Heart right ventricle (tissue), 16 donors: ENCODE measurements around the gene TPBGL. TPM values are rescaled to one million over a fixed set of nuclear protein-coding genes. Genes with fewer than 3 reads are reported as not detected.
A peak's percentile ranks its signal among the peaks of the same experiment; 100 is the strongest.

ENCODE experiments used
- ATAC-seq, 8 donors: fragments of 200-7000 bp; cut with Tn5 transposase; one replicate each; pipeline ENCODE4 v1.9.1; 2020; ENCODE audit warnings: mild to moderate bottlenecking in 8 of 8, moderate library complexity in 8 of 8, moderate number of reproducible peaks in 1 of 8
- DNase-seq, 2 donors: peaks; one replicate each; pipeline ENCODE4 v3.0.0-alpha.2; 2020
- H3K27ac ChIP-seq, 10 donors: fragments of 200-600 bp; sonication (generic) in 2 of 10; one replicate each; pipeline versions ENCODE4 v1.5.0 to v1.8.0; 2020 to 2022; ENCODE audit warnings: mild to moderate bottlenecking in 3 of 10
- H3K27me3 ChIP-seq, 7 donors: fragments of 200-600 bp; one replicate each; pipeline ENCODE4 v1.8.0; 2021 to 2022; ENCODE audit warnings: mild to moderate bottlenecking in 2 of 7
- H3K36me3 ChIP-seq, 9 donors: fragments of 200-600 bp; sonication (generic) in 1 of 9; one replicate each; pipeline versions ENCODE4 v1.5.0 to v1.8.0; 2020 to 2022; ENCODE audit warnings: mild to moderate bottlenecking in 2 of 9
- H3K4me1 ChIP-seq, 9 donors: fragments of 200-600 bp; sonication (generic) in 1 of 9; one replicate each; pipeline versions ENCODE4 v1.5.0 to v1.8.0; 2020 to 2022; ENCODE audit warnings: mild to moderate bottlenecking in 4 of 9
- H3K4me3 ChIP-seq, 10 donors: fragments of 200-600 bp; sonication (generic) in 2 of 10; one replicate each; pipeline versions ENCODE4 v1.5.0 to v1.8.0; 2020 to 2022; ENCODE audit warnings: mild to moderate bottlenecking in 7 of 10, moderate library complexity in 2 of 10
- H3K9me3 ChIP-seq, 11 donors: fragments of 200-600 bp in 10 of 11; sonication (generic) in 2 of 11; one replicate each; pipeline versions ENCODE4 v1.5.0 to v1.8.0; 2013 to 2022; ENCODE audit warnings: mild to moderate bottlenecking in 2 of 11, control low read depth in 1 of 11, moderate library complexity in 1 of 11
- CTCF ChIP-seq, 9 donors: fragments of 200-600 bp; sonication (generic) in 2 of 9; IDR thresholded peaks; one replicate each; pipeline versions ENCODE4 v1.5.0 to v1.8.0; 2021 to 2022; ENCODE audit warnings: antibody characterized with exemption in 9 of 9, mild to moderate bottlenecking in 5 of 9, moderate library complexity in 1 of 9
- WGBS, 2 donors: extraction: QIAGEN DNeasy Blood & Tissue Kit; methylation state at CpG; one replicate each; pipeline ENCODE4 v1.1.7; 2013; ENCODE audit warnings: inconsistent platforms in 1 of 2; 5-methylcytosine and 5-hydroxymethylcytosine counted together
- intact Hi-C, 10 donors: fragments of 100-400 bp; cut with DNase I; formaldehyde crosslinking; loops; one replicate each; pipeline versions ENCODE4 v1.11.1 to v1.14.2; 2022
- polyA plus RNA-seq, 2 donors: library from polyadenylated mRNA; stranded (reverse); fragments of 200-250 nt; gene quantifications; one replicate each; pipeline ENCODE4 v1.2.3, GENCODE V29; 2013
- total RNA-seq, 10 donors: library from RNA; stranded (reverse); fragmentation: NEBNext Ultra II Directional in 3 of 10; extraction: Animal tissue kit (Norgen Biotek cat#: 25700) in 3 of 10; gene quantifications; one replicate each; pipeline versions ENCODE4 v1.2.1 to v1.2.4, GENCODE V29; 2021 to 2023
- donor health status: Arrhythmogenic right ventricular cardiomyopathy.
- donor health status: ischemic (EF 13 %, LVEDD 7.1; RV severe dilation, severe dysfunction).
- donor health status: healthy with polysubstance abuse.
- donor health status: DM: no; HTN: yes; CAD: no.
- donor health status: DM: no; HTN: no; CAD: no.
- donor health status: ischemic (EF 25% LVEDD 6.9; RV normal size, moderate dysfunction).
- donor health status: ischemic (EF 25% LVEDD 5.7; RV mildly dilated, moderate dysfunction).
- donor health status: healthy.
- donor health status: DM: yes; HTN: yes; CAD: no.
- donor health status: Ischemic cardiomyopathy.
- donor health status: ischemic (EF 35%, LVEDD 5.7; RV mildly dilated, moderate dysfunction).
- donor health status: nonischemic (EF 11% LVEDD 7.7; RV severe dilation, severe dysfunction).
- donor health status: DM: yes; HTN: yes; CAD: no.
- donor health status: PGD.
- donor health status: ischemic (EF 29% LVEDD 5.4; RV normal size, mild dysfunction).
- donor health status: nonischemic (EF 23%, LVEDD 6.1; RV moderate dilation, normal function).

TPBGL gene
- total and polyA plus RNA-seq, 12 donors, result 0.07 to 0.37 (median 0.16) TPM; not detected in 5

DNA sequence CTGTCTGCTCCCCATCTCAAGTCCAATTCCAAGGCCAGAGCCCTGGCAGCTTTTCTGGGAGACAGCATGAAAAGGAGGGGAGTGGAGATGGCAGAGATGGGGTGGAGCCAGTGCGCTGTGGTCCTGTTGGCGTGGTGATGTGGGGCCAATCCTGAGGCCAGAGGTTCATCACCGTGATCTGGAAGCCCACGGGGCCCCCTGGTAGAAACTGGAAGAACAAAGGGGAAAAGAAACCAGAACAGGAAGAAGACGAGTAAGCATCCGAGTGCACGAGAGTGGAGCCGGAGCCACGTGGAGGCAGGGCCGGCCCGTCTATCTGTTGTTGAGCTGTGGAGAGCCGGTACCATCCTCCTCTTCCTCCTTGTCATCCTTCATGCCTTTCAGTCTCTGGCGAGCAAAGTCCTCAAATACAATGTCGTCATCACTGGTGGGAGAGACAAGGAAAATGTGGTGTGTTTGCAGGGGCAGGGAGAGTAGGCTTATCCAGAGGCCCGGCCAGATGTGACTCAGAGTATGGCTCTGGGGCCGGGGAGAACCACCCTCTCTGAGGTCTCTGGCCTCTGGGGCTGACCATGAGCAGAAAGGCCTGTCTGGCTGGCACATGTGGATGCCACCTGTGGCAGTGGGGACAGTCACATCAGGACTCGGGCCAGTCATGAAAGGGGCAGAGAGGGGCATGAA lies 25.4 kb downstream of the TPBGL start:
- DNase-seq, result no peak
- H3K27ac ChIP-seq, result peak overlapping the region in 1 of 10 donors; percentile 13

DNA sequence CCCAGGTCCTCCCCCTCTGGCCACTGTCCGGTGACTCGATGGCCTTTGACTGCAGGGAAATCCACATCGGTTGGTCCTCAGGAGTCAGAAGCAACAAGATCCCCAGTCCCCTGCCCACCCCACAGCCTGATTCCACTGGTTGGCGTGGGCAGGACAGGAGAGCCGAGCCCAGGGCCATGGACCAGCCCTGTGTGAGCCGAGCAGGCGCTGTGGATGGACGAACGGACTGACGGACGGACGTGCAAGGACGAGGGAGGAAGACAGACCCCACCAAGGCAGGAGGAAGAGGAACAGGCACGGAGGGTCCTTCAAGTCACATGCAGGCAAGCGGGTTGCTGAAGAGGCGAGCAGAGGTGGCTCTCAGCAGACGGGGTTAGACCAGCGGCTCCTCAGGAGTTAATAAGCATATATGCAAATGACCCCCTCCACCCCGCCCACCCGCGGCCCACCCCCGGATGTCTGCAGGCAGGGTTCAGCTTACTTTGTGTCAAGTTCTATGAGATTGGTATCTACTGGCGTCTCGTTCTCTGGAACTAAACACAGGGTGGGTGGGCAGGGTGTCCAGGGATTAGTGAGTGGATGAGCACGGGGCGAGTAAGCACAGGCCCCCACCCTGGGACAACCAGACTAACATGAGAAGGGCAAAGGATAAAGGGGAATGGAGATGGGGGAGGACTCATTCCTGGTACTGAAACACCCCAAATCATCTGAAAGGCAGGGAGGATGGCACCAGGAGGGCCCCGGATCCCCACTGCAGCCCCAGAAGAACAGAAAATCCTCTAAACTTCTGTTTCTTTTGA lies 26.8 kb downstream of the TPBGL start:
- WGBS, 2 donors, result 81 to 82% methylated on average over 27 of the region's 27 CpGs
- H3K27ac ChIP-seq, result no peak overlapping the region
- no peak for ATAC-seq
- no peaks in the 10 kb centered on the region for H3K27me3 ChIP-seq
- H3K4me1 ChIP-seq, result peaks cover 0 to 33% (median 8%) of the 10 kb centered on the region in 9 donors
- H3K4me3 ChIP-seq, result no peak overlapping the region
- intact Hi-C loops, result no loop called here
- no peaks in the 10 kb centered on the region for H3K9me3 ChIP-seq
- no peak for DNase-seq
- H3K36me3 ChIP-seq, result peaks cover 0 to 76% (median 6%) of the 10 kb centered on the region in 9 donors
- TF ChIP-seq CTCF (IDR thresholded peaks at IDR 0.05), result no peak

More for the DNA sequence above, 25.4 kb downstream of the TPBGL start:
- H3K4me1 ChIP-seq, result peaks cover 0 to 46% (median 19%) of the 10 kb centered on the region in 9 donors
- H3K36me3 ChIP-seq, result peaks cover 0 to 62% (median 4%) of the 10 kb centered on the region in 9 donors
- ATAC-seq, result peak in 2 of 8 donors; percentile 37 to 63
- H3K4me3 ChIP-seq, result no peak overlapping the region
- no peaks in the 10 kb centered on the region for H3K9me3 ChIP-seq
- TF ChIP-seq CTCF (IDR thresholded peaks at IDR 0.05), result no peak
- H3K27me3 ChIP-seq, result no peaks in the 10 kb centered on the region
- 73 to 74% methylated on average over 17 of the region's 17 CpGs for WGBS, 2 donors
- intact Hi-C loops, result no loop called here

DNA sequence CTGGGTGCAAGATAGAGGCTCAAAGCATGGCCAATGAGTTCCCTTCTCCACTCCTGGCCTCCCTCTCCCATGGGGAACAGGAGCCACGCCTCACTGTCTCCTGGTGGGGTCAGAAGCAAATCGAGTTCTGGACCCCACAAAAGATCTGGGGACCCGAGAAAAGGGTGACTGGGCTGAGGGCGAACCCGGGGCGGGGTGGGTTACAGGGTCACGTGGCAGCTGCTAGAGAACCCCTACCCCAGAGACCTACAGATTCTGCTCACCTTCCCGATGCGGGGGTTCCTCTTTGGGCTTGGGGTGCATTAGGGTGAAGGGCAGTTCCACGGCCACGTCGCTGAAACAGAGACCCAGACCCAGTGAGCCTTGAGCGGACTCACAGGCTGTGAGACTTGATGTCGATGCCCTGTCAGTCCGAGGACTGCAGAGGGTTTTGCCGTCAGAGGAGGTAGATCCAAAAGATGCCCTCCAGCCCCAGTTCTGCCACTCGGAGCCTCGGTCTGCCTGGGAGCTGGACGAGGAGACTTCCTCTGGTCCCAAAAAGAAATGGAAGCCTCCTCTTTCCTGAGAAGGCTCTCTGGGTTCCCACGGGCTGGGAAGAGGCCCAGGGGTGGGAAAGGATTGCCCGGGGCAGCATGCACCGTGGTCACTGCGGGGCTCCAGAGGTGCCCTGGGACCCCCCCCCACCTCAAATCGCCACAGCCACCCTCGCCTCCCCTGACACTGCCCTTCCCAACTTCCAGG lies 28.2 kb downstream of the TPBGL start:
- Histone ChIP-seq H3K36me3 (peaks cover 0 to 90% (median 6%) of the 10 kb centered on the region in 9 donors), H3K4me3 (no peak overlapping the region), H3K9me3 (no peaks in the 10 kb centered on the region), H3K4me1 (peaks cover 0 to 22% (median 0%) of the 10 kb centered on the region in 9 donors), H3K27me3 (no peaks in the 10 kb centered on the region), H3K27ac (no peak overlapping the region)
- no peak for TF ChIP-seq CTCF (IDR thresholded peaks at IDR 0.05)
- ATAC-seq, result no peak
- intact Hi-C loops, result no loop called here
- no peak for DNase-seq
- WGBS, 2 donors, result 94 to 95% methylated on average over 25 of the region's 25 CpGs

GRCh38 chr11:75269367-75269660 lies 28.7 kb downstream of the TPBGL start:
- H3K4me3 ChIP-seq, result no peak overlapping the region
- DNase-seq, result no peak
- H3K4me1 ChIP-seq, result peaks cover 0 to 17% (median 0%) of the 10 kb centered on the region in 9 donors
- ATAC-seq, result no peak
- 95 to 99% methylated on average over 4 of the region's 4 CpGs for WGBS, 2 donors
- H3K36me3 ChIP-seq, result peaks cover 0 to 95% (median 6%) of the 10 kb centered on the region in 9 donors
- H3K9me3 ChIP-seq, result no peaks in the 10 kb centered on the region
- intact Hi-C loops, result no loop called here
- no peaks in the 10 kb centered on the region for H3K27me3 ChIP-seq
- no peak for TF ChIP-seq CTCF (IDR thresholded peaks at IDR 0.05)
- H3K27ac ChIP-seq, result no peak overlapping the region
